GM23338 (cell line): Measurements from ENCODE around the gene ZP2.
"Not testable (repeated sequence)": the region's sequence is repeated elsewhere in the genome, so short reads cannot be mapped to it uniquely, and the experiment has no call there.

ENCODE experiments used
- CREB1 ChIP-seq: fragments of 250-450 bp; sonication (Bioruptor Pico); IDR thresholded peaks from 2 replicates; pipeline ENCODE4 v1.5.0; 2020; ENCODE audit warnings: low read depth, mild to moderate bottlenecking, moderate library complexity
- CTCF ChIP-seq, 2 experiments: fragments of 200-600 bp in 1 of 2; sonication (generic) in 1 of 2; conservative IDR thresholded peaks; 2 replicates each; pipeline versions ENCODE4 v1.5.1 to v1.6.1; 2016 to 2017; ENCODE audit warnings: antibody characterized with exemption in 2 of 2, low read depth in 2 of 2, mild to moderate bottlenecking in 2 of 2, moderate library complexity in 1 of 2
- ETS1 ChIP-seq: IDR thresholded peaks from 2 replicates; pipeline ENCODE4 v1.6.1; 2016; ENCODE audit warnings: antibody characterized with exemption
- EZH2 ChIP-seq: fragments of 200-600 bp; sonication (generic); IDR thresholded peaks from one replicate; pipeline ENCODE4 v1.8.0; 2017; ENCODE audit warnings: antibody characterized with exemption, mild to moderate bottlenecking, low read depth; ENCODE audit not compliant: unreplicated experiment
- EZH2phosphoT487 ChIP-seq: fragments of 200-600 bp; sonication (generic); IDR thresholded peaks from one replicate; pipeline ENCODE4 v1.8.1; 2018; ENCODE audit warnings: antibody characterized with exemption; ENCODE audit not compliant: unreplicated experiment
- JUNB ChIP-seq: IDR thresholded peaks from one replicate; pipeline ENCODE4 v1.6.1; 2016; ENCODE audit warnings: antibody characterized with exemption; ENCODE audit not compliant: unreplicated experiment
- NANOG ChIP-seq: IDR thresholded peaks from 2 replicates; pipeline ENCODE4 v1.6.1; 2016; ENCODE audit warnings: antibody characterized with exemption, borderline replicate concordance
- POLR2AphosphoS5 ChIP-seq: IDR thresholded peaks from 2 replicates; pipeline ENCODE4 v1.6.1; 2016; ENCODE audit warnings: antibody characterized with exemption, low read depth
- REST ChIP-seq: IDR thresholded peaks from one replicate; pipeline ENCODE4 v1.6.1; 2018; ENCODE audit warnings: antibody characterized with exemption; ENCODE audit not compliant: unreplicated experiment

GRCh38 chr16:21152160-21153030 lies 59.0 kb downstream of the ZP2 start:
- not testable (repeated sequence) for TF ChIP-seq JUNB; CTCF (conservative IDR thresholded peaks at IDR 0.05; ENCODE audit: low read depth in 2 of 2); CREB1 (CRISPR knock-in tag); REST; ETS1; EZH2phosphoT487; NANOG; EZH2
- TF ChIP-seq POLR2AphosphoS5: peak; percentile 37; the same call in 1 of the 2 replicates
